GM12872 (cell line): ENCODE measurements around the gene PXDN.

Experiments
- TF ChIP-seq, protein P1 (sequence below): IDR thresholded peaks from 3 replicates; pipeline ENCODE4 v1.5.1; 2011; ENCODE audit warnings: low read depth, mild to moderate bottlenecking, low read length, moderate library complexity; ENCODE audit not compliant: insufficient read depth

Gene PXDN

DNA sequence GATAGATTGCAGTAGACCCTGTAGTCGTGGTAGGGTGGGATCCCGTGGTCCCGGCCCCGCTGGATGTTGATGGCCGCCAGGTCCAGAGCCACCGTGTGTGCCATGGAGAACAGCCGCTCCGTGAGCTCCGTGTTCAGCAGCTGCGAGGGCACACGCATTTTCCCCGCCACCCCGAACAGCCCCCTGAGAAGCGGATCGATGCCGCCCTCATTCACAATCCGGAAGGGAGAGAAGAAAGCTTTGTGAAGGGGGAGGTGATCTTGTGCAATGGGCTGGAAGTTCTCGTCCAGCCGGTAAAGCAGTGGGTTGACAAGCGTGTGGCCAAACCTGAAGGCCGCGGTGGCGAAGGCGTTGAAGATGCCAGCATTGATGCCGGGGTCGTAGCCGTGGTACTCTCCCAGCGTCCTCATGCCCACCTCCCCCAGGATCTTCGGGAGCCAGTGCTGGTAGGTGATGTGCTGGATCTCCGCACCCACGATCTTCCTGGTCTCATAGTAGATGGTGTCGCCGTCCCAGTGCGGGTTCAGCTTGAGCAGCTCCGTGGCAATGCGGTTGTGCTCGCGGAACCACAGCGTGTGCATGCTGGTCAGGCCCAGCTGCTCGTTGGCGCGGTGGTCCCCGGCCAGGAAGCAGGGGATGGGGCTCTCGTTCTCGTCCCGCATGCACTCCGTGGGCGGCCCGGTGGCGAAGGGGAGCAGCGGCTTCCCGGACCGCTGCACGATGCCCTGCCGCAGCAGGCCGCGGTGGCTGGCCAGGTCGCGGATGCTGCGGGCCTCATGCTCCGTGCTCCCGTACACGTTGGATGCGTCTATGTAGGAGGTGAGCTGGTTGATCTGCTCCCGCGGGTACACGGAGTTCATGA, 95.8 kb downstream of the PXDN start:
- TF ChIP-seq, protein P1, sequence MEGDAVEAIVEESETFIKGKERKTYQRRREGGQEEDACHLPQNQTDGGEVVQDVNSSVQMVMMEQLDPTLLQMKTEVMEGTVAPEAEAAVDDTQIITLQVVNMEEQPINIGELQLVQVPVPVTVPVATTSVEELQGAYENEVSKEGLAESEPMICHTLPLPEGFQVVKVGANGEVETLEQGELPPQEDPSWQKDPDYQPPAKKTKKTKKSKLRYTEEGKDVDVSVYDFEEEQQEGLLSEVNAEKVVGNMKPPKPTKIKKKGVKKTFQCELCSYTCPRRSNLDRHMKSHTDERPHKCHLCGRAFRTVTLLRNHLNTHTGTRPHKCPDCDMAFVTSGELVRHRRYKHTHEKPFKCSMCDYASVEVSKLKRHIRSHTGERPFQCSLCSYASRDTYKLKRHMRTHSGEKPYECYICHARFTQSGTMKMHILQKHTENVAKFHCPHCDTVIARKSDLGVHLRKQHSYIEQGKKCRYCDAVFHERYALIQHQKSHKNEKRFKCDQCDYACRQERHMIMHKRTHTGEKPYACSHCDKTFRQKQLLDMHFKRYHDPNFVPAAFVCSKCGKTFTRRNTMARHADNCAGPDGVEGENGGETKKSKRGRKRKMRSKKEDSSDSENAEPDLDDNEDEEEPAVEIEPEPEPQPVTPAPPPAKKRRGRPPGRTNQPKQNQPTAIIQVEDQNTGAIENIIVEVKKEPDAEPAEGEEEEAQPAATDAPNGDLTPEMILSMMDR, result no peak

DNA sequence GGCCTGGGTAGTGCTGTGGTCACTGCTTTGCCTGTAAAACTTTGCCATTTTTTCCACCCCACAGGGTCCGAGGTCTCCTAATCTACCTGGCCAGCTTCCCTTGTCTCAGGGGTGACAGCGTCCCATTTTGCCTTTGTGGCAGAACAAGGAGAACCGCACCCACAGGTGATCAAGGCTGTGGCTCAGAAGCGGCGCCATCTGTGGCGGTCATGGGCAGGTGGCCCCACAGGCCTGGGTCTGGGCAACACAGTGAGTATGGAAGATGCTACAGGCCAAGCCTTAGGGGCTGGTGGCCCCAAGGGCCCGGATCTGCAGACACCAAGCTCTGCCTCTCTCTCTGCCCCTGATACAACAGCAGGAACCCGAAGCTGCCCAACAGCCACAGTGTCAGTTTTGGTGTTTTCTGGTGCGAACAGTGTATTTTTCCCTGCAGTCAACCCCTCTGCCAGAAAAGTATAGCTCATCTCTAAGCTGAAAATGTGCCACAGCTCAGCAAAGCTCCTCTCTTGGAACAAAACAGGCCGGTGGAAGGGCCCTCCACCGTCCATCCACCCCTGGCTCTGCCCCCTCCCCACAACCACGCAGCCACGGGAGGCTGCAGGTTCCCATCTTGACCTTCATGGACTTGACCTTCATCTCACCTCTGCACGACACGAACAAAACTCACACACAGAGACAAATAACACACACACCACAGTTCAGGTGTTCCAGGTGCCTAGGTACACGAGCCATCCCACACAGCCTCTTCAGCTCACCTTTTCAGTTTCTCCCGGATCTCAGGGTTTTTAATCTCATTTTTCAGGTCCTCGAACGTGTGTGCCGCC, 96.7 kb downstream of the PXDN start:
- TF ChIP-seq, protein P1, result no peak

DNA sequence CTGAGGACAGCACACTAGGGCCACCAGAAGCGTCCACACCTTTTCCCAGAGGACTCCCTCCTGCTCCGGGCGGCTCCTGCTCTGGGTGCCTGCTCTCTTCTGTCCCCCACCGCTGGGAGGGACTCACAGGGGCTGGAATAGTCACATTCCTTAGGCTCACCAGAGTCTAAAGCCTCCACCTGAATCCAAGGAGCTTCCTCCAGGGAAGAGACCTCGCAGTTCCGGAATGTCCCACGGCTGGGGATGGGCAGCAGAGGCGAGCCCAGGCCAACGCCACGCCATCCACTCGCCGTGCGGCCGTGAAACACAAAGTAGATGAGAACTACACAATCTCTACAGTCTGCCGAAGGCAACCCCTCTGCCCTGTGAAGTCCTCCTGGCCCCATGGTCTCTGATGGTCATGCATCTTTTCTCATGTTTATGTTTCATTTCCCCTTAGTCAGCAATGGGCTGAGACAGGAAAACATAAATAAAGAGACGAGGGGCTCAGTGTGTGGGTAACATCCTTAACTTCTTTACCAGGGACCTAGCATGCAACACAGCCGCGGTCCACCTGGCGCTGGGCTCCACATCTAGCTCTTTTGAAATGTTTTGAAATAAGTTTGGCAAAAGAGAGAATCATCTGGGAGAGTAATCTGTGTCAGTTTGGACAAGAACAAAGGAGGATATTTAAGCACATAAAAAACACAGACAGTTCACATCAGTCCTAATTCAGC, 98.4 kb downstream of the PXDN start:
- TF ChIP-seq, protein P1, result no peak

DNA sequence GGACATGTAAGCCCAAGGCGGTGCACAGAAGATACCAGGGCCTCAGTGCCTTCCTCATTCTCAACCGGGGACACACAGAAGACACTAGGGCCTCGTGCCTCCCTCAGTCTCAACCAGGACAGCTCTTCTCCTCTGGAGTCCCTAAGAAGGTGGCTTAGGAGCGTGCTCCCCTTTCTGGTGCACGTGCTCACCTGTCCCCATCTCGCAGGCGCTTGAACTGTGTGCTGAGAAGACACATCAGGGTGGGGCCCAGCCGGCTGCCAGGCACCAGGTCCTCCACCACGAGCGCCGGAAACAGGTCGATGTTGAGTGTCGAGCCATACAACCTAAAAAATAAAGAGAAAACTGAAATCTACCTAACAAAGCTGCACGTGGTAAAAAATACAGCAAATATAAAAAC, 99.9 kb downstream of the PXDN start:
- TF ChIP-seq, protein P1, result no peak

DNA sequence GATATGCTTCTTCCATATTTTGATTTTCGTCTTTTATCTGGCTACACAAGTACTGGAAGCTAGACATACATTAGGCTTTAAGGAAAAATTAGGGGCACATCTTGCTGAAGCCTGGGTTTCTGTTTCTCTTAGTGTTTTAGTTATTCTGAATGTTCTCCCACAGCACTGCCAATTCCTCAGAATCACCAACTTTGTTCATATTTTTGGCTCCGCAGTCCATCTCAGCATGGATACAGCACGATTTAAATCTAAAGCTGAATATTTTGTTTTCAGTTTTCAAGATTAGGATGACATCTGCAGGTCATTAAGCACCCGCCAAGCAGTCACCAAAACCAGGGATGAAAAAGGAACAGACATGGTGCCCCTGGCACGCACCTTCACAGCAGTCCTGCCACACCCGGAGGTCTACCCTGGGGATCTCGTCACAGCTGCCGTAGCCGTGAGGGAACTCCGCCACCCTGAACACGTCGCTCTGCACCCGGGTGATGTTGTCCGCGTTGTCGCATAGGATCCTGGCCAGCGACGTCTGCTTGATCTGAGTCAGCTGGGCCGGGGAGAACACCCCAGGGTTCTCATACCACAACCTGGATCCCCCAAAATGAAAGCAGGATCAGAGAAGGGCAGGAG, 101.2 kb downstream of the PXDN start:
- TF ChIP-seq, protein P1, result no peak

DNA sequence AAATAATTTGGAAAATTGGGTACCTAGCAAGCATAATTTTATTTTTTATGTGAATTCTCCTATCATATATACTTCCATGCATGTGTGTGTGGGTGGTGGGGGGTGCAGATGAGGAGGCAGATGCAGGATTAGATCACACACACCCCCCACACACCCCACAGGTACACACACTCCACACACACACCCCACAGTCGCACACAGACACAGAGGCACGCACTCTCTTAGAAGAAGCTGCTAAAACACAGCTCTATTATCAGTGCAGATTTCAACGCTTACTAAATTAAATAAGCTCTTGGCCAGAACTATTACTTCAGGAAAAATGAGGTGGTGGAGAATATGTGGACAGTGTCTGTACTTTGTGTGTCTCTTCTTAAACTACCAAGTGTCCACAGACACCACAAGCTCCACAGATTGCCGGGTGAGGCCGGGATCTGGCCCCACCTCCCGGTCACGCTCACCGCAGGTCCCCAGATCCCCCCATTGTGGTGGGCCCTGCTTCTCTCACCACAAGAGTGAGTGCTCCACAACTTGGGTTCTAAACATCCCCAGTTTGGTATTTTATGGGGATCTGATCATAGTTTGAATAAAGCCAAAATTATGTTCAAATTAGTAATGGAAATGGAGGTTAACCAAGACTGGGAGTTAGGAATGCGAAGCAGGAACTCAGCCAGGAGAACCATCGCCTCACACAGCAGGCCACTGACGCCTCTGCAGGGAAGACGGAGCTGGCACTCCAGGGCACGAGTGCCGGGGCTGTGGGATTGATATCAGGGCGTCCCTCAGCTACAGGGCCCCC, 102.1 kb downstream of the PXDN start:
- TF ChIP-seq, protein P1, result no peak
